Measurements from ENCODE around the gene AHRR. TPM values are rescaled to one million over a fixed set of nuclear protein-coding genes. Genes with fewer than 3 reads are reported as not detected.

Gene AHRR
- total and polyA plus RNA-seq, 2 donors (not counting 1 experiment from before 2014, with no cell fraction given): 11.3 to 26.4 TPM

GRCh38 chr5:326109-326508 is 4.6 kb downstream of the AHRR start:
- Histone ChIP-seq H3K9me3 (ENCODE audit: control insufficient read depth, insufficient read depth, low read depth, low read length) (no peaks in the 10 kb centered on the region), H3K9ac (ENCODE audit: insufficient read depth, low read length) (no peak overlapping the region), H3K79me2 (ENCODE audit: control insufficient read depth, insufficient read depth, low read length) (peaks cover 86% of the 10 kb centered on the region), H3K27ac (ENCODE audit: insufficient read depth, low read length) (no peak overlapping the region), H3K4me3 (replicated peaks in 1 of 4; ENCODE audit: control extremely low read depth in 1 of 4, insufficient read depth in 1 of 4, low read depth in 3 of 4, low read length in 4 of 4) (no peak overlapping the region), H3K27me3 (ENCODE audit: control insufficient read depth, insufficient read depth, low read length) (no peaks in the 10 kb centered on the region), H3K4me1 (ENCODE audit: control insufficient read depth, extremely low read depth, insufficient read depth, low read length) (peaks cover 2% of the 10 kb centered on the region), H3K36me3 (ENCODE audit: control insufficient read depth, insufficient read depth, low read length) (peaks cover 5% of the 10 kb centered on the region), H2AFZ (ENCODE audit: low read length) (no peak overlapping the region), H4K20me1 (ENCODE audit: control insufficient read depth, extremely low read depth, insufficient read depth, low read length) (no peaks in the 10 kb centered on the region), H3K4me2 (ENCODE audit: extremely low read depth, insufficient read depth, low read length) (no peak overlapping the region)
- no peak for DNase-seq (ENCODE audit: low read depth in 2 of 2)
- no peak for TF ChIP-seq CTCF (conservative IDR thresholded peaks at IDR 0.05 in 1 of 2, IDR thresholded peaks at IDR 0.05 in 1 of 2; ENCODE audit: low read depth in 1 of 2, low read length in 2 of 2)
- TF ChIP-seq EZH2 (IDR thresholded peaks at IDR 0.05; ENCODE audit: low read length, missing control alignments): no peak

GRCh38 chr5:329121-329735 is 7.7 kb downstream of the AHRR start:
- no peak for DNase-seq (ENCODE audit: low read depth in 2 of 2)
- no peak overlapping the region for H3K27ac ChIP-seq (ENCODE audit: insufficient read depth, low read length)
- peaks cover 86% of the 10 kb centered on the region for H3K79me2 ChIP-seq (ENCODE audit: control insufficient read depth, insufficient read depth, low read length)
- no peaks in the 10 kb centered on the region for H3K27me3 ChIP-seq (ENCODE audit: control insufficient read depth, insufficient read depth, low read length)
- no peak overlapping the region for H3K9ac ChIP-seq (ENCODE audit: insufficient read depth, low read length)
- no peaks in the 10 kb centered on the region for H3K9me3 ChIP-seq (ENCODE audit: control insufficient read depth, insufficient read depth, low read depth, low read length)
- peaks cover 2% of the 10 kb centered on the region for H4K20me1 ChIP-seq (ENCODE audit: control insufficient read depth, extremely low read depth, insufficient read depth, low read length)
- no peak overlapping the region for H3K4me2 ChIP-seq (ENCODE audit: extremely low read depth, insufficient read depth, low read length)
- H3K4me1 ChIP-seq (ENCODE audit: control insufficient read depth, extremely low read depth, insufficient read depth, low read length): no peaks in the 10 kb centered on the region
- no peak for TF ChIP-seq EZH2 (IDR thresholded peaks at IDR 0.05; ENCODE audit: low read length, missing control alignments)
- no peak for TF ChIP-seq CTCF (conservative IDR thresholded peaks at IDR 0.05 in 1 of 2, IDR thresholded peaks at IDR 0.05 in 1 of 2; ENCODE audit: low read depth in 1 of 2, low read length in 2 of 2)
- H3K36me3 ChIP-seq (ENCODE audit: control insufficient read depth, insufficient read depth, low read length): peaks cover 2% of the 10 kb centered on the region
- no peak overlapping the region for H3K4me3 ChIP-seq (replicated peaks in 1 of 4; ENCODE audit: control extremely low read depth in 1 of 4, insufficient read depth in 1 of 4, low read depth in 3 of 4, low read length in 4 of 4)
- H2AFZ ChIP-seq (ENCODE audit: low read length): no peak overlapping the region

GRCh38 chr5:329768-330167 is 8.3 kb downstream of the AHRR start:
- Histone ChIP-seq H3K36me3 (ENCODE audit: control insufficient read depth, insufficient read depth, low read length) (peaks cover 2% of the 10 kb centered on the region), H3K9ac (ENCODE audit: insufficient read depth, low read length) (no peak overlapping the region), H3K4me2 (ENCODE audit: extremely low read depth, insufficient read depth, low read length) (no peak overlapping the region), H3K9me3 (ENCODE audit: control insufficient read depth, insufficient read depth, low read depth, low read length) (no peaks in the 10 kb centered on the region), H2AFZ (ENCODE audit: low read length) (no peak overlapping the region), H3K27me3 (ENCODE audit: control insufficient read depth, insufficient read depth, low read length) (no peaks in the 10 kb centered on the region), H3K4me1 (ENCODE audit: control insufficient read depth, extremely low read depth, insufficient read depth, low read length) (no peaks in the 10 kb centered on the region), H3K79me2 (ENCODE audit: control insufficient read depth, insufficient read depth, low read length) (peaks cover 88% of the 10 kb centered on the region), H3K27ac (ENCODE audit: insufficient read depth, low read length) (no peak overlapping the region), H3K4me3 (replicated peaks in 1 of 4; ENCODE audit: control extremely low read depth in 1 of 4, insufficient read depth in 1 of 4, low read depth in 3 of 4, low read length in 4 of 4) (no peak overlapping the region), H4K20me1 (ENCODE audit: control insufficient read depth, extremely low read depth, insufficient read depth, low read length) (peaks cover 2% of the 10 kb centered on the region)
- TF ChIP-seq CTCF (conservative IDR thresholded peaks at IDR 0.05 in 1 of 2, IDR thresholded peaks at IDR 0.05 in 1 of 2; ENCODE audit: low read depth in 1 of 2, low read length in 2 of 2): no peak
- no peak for TF ChIP-seq EZH2 (IDR thresholded peaks at IDR 0.05; ENCODE audit: low read length, missing control alignments)
- DNase-seq (ENCODE audit: low read depth in 2 of 2): no peak

Data from fibroblast of lung (primary cell).